MM.1S (cell line): Measurements from ENCODE around the gene IGF1R.

ENCODE experiments used
- DNase-seq: peaks from one replicate; pipeline ENCODE4 v3.0.0-alpha.2; 2015
- H2AFZ ChIP-seq: fragments of 300-600 bp; sonication (generic); 2 replicates; pipeline ENCODE4 v1.6.0; 2016; ENCODE audit warnings: antibody characterized with exemption, low read length
- H3F3A ChIP-seq: fragments of 300-600 bp; sonication (generic); 2 replicates; pipeline ENCODE4 v1.6.1; 2016; ENCODE audit warnings: mild to moderate bottlenecking, antibody characterized with exemption, low read length, moderate library complexity, mixed read lengths; ENCODE audit not compliant: insufficient read depth
- H3K27ac ChIP-seq: fragments of 300-600 bp; sonication (generic); 2 replicates; pipeline ENCODE4 v1.5.1; 2016; ENCODE audit warnings: mild to moderate bottlenecking, low read length
- H3K27me3 ChIP-seq: fragments of 300-600 bp; sonication (generic); replicated peaks from 2 replicates; pipeline ENCODE4 v1.6.0; 2016; ENCODE audit warnings: low read length; ENCODE audit not compliant: insufficient read depth
- H3K36me3 ChIP-seq: fragments of 300-600 bp; sonication (generic); replicated peaks from 2 replicates; pipeline ENCODE4 v1.6.1; 2016; ENCODE audit warnings: mild to moderate bottlenecking, low read length, mixed read lengths; ENCODE audit not compliant: insufficient read depth
- H3K4me1 ChIP-seq: fragments of 300-600 bp; sonication (generic); 2 replicates; pipeline ENCODE4 v1.6.1; 2016; ENCODE audit warnings: low read length, mixed read lengths
- H3K4me2 ChIP-seq: fragments of 300-600 bp; sonication (generic); 2 replicates; pipeline ENCODE4 v1.6.0; 2016; ENCODE audit warnings: low read depth, low read length
- H3K4me3 ChIP-seq: fragments of 300-600 bp; sonication (generic); 2 replicates; pipeline ENCODE4 v1.5.1; 2016; ENCODE audit warnings: low read length, mixed read lengths
- H3K79me2 ChIP-seq: fragments of 300-600 bp; sonication (generic); 2 replicates; pipeline ENCODE4 v1.6.1; 2016; ENCODE audit warnings: mixed run types, low read length, mixed read lengths
- H3K9ac ChIP-seq: fragments of 300-600 bp; sonication (generic); 2 replicates; pipeline ENCODE4 v1.6.1; 2016; ENCODE audit warnings: low read length, mixed read lengths
- H3K9me2 ChIP-seq: fragments of 300-600 bp; sonication (generic); replicated peaks from 2 replicates; pipeline ENCODE4 v1.6.1; 2016; ENCODE audit warnings: mild to moderate bottlenecking, low read length, mixed read lengths; ENCODE audit not compliant: insufficient read depth
- H3K9me3 ChIP-seq: fragments of 300-600 bp; sonication (generic); replicated peaks from 2 replicates; pipeline ENCODE4 v1.6.1; 2016; ENCODE audit warnings: mild to moderate bottlenecking, low read length, mixed read lengths; ENCODE audit not compliant: insufficient read depth
- H4K20me1 ChIP-seq: fragments of 300-600 bp; sonication (generic); 2 replicates; pipeline ENCODE4 v1.6.1; 2016; ENCODE audit warnings: mild to moderate bottlenecking, low read length, moderate library complexity, mixed read lengths; ENCODE audit not compliant: insufficient read depth
- CTCF ChIP-seq: fragments of 300-600 bp; sonication (generic); IDR thresholded peaks from 2 replicates; pipeline ENCODE4 v1.5.1; 2016; ENCODE audit warnings: antibody characterized with exemption, low read length, mixed read lengths
- EZH2 ChIP-seq: fragments of 300-600 bp; sonication (generic); optimal IDR thresholded peaks from 2 replicates; pipeline ENCODE3; 2017; ENCODE audit warnings: low read depth, mild to moderate bottlenecking, antibody characterized with exemption, low read length, mixed read lengths
- EZH2phosphoT487 ChIP-seq: fragments of 300-600 bp; sonication (generic); IDR thresholded peaks from 2 replicates; pipeline ENCODE4 v1.6.1; 2018; ENCODE audit warnings: antibody characterized with exemption, low read length

IGF1R gene

GRCh38 chr15:98943601-98944151 lies 295.3 kb downstream of the IGF1R start:
- TF ChIP-seq EZH2phosphoT487 (no peak), EZH2 (no peak), CTCF (no peak)

GRCh38 chr15:98946301-98947255 lies 298.2 kb downstream of the IGF1R start:
- H3K9me2 ChIP-seq = no peaks in the 10 kb centered on the region
- H3K36me3 ChIP-seq = no peaks in the 10 kb centered on the region; the same call in none of the 2 replicates
- peaks cover 4% of the 10 kb centered on the region for H3F3A ChIP-seq
- no peak overlapping the region for H3K9ac ChIP-seq
- H3K4me3 ChIP-seq = no peak overlapping the region
- peaks cover 5% of the 10 kb centered on the region for H3K4me1 ChIP-seq
- no peak overlapping the region for H3K4me2 ChIP-seq
- H3K27me3 ChIP-seq = no peaks in the 10 kb centered on the region
- no peak overlapping the region for H3K27ac ChIP-seq
- H2AFZ ChIP-seq = no peak overlapping the region
- H4K20me1 ChIP-seq = no peaks in the 10 kb centered on the region
- TF ChIP-seq EZH2 = no peak
- TF ChIP-seq EZH2phosphoT487 = no peak
- no peak for TF ChIP-seq CTCF
- H3K79me2 ChIP-seq = no peaks in the 10 kb centered on the region
- H3K9me3 ChIP-seq = no peaks in the 10 kb centered on the region
- no peak for DNase-seq

More at GRCh38 chr15:98943601-98944151, 295.3 kb downstream of the IGF1R start:
- Histone ChIP-seq H3K4me1 (no peaks in the 10 kb centered on the region), H3K4me3 (no peak overlapping the region), H2AFZ (no peak overlapping the region), H3K9ac (no peak overlapping the region), H4K20me1 (no peaks in the 10 kb centered on the region), H3K27me3 (no peaks in the 10 kb centered on the region), H3F3A (no peaks in the 10 kb centered on the region), H3K9me2 (no peaks in the 10 kb centered on the region), H3K27ac (no peak overlapping the region), H3K9me3 (no peaks in the 10 kb centered on the region), H3K36me3 (no peaks in the 10 kb centered on the region; the same call in none of the 2 replicates), H3K4me2 (no peak overlapping the region), H3K79me2 (no peaks in the 10 kb centered on the region)
- no peak for DNase-seq

- Histone ChIP-seq H3K9me3 (no peaks in the 10 kb centered on the region), H3K4me1 (peaks cover 17% of the 10 kb centered on the region), H3K9me2 (no peaks in the 10 kb centered on the region), H3K9ac (no peak overlapping the region), H3K4me3 (no peak overlapping the region), H3K79me2 (no peaks in the 10 kb centered on the region), H3F3A (peaks cover 20% of the 10 kb centered on the region), H3K27me3 (no peaks in the 10 kb centered on the region), H2AFZ (no peak overlapping the region), H3K36me3 (no peaks in the 10 kb centered on the region), H3K4me2 (no peak overlapping the region), H3K27ac (no peak overlapping the region), H4K20me1 (no peaks in the 10 kb centered on the region)
- TF ChIP-seq EZH2 (no peak), CTCF (no peak), EZH2phosphoT487 (no peak)
- DNase-seq = no peak
Measured at GRCh38 chr15:98948456-98948855, 300.1 kb downstream of the IGF1R start.
